K562 (cell line): ENCODE data around the gene POLR3H. TPM values are rescaled to one million over a fixed set of nuclear protein-coding genes. Genes with fewer than 3 reads are reported as not detected.
A peak's percentile ranks its signal among the peaks of the same experiment; 100 is the strongest.

Experiments used
- ATAC-seq: fragments of 200-7000 bp; cut with Tn5 transposase; 3 replicates; pipeline ENCODE4 v1.9.1; 2020; ENCODE audit warnings: moderate library complexity
- BruUV-seq: library from RNA; stranded (reverse); fragments of 400-500 nt; replicated peaks from 2 replicates; lab custom pipeline; 2021; lab: Mats Ljungman, UMichigan
- CTCF ChIA-PET: fragments of 300-600 bp; formaldehyde crosslinking; extraction: SDS; loops from one replicate; lab custom pipeline; 2021; ENCODE audit warnings: low intra/inter-chr PET ratio; lab: Yijun Ruan, JAX
- POLR2A ChIA-PET: fragments of 300-600, 350-650 bp; sonication (Branson Sonifier 250); formaldehyde crosslinking; extraction: SDS; loops from one replicate; lab custom pipeline; 2021; ENCODE audit warnings: antibody characterized with exemption, inconsistent platforms; lab: Yijun Ruan, JAX
- DNase-seq, 4 experiments: peaks; one replicate each; pipeline versions ENCODE4 v3.0.0 to v3.0.0-alpha.2; 2011 to 2018; ENCODE audit warnings: low spot score in 3 of 4, mixed read lengths in 3 of 4; ENCODE audit errors: extremely low read depth in 1 of 4
- FAIRE-seq: peaks from 2 replicates; lab custom pipeline; 2011; peaks lifted over from hg19 to GRCh38; lab: Jason Lieb, UNC
- H2AFZ ChIP-seq: 2 replicates; pipeline ENCODE4 v1.6.0; 2011; ENCODE audit warnings: low read depth, low read length, control low read depth, inconsistent platforms
- H3K27ac ChIP-seq: fragments of 200-600 bp; 3 replicates; pipeline ENCODE4 v1.8.0; 2011; ENCODE audit warnings: low read depth, mild to moderate bottlenecking, control low read depth, inconsistent platforms, low read length, moderate library complexity, mixed read lengths; ENCODE audit errors: extremely low read depth
- H3K27me3 ChIP-seq, 2 experiments: fragments of 300-600 bp in 1 of 2; 2 replicates in 1 of 2; 3 replicates in 1 of 2; pipeline versions ENCODE4 v1.6.0 to v1.8.0; 2011; ENCODE audit warnings: inconsistent platforms in 2 of 2, low read length in 2 of 2, mild to moderate bottlenecking in 1 of 2, mixed read lengths in 1 of 2, moderate library complexity in 1 of 2; ENCODE audit not compliant: control insufficient read depth in 2 of 2, insufficient read depth in 2 of 2
- H3K36me3 ChIP-seq: fragments of 300-600 bp; 3 replicates; pipeline ENCODE4 v1.8.0; 2011; ENCODE audit warnings: mild to moderate bottlenecking, low read length, inconsistent platforms; ENCODE audit not compliant: control insufficient read depth, insufficient read depth
- H3K4me1 ChIP-seq, 2 experiments: fragments of 200-600 bp in 1 of 2; replicated peaks in 1 of 2; 2 replicates in 1 of 2; 3 replicates in 1 of 2; pipeline versions ENCODE4 v1.5.1 to v1.8.0; 2011; ENCODE audit warnings: inconsistent platforms in 2 of 2, low read length in 2 of 2, mild to moderate bottlenecking in 1 of 2, mixed read lengths in 1 of 2, moderate library complexity in 1 of 2; ENCODE audit not compliant: control insufficient read depth in 2 of 2, insufficient read depth in 2 of 2
- H3K4me2 ChIP-seq: 2 replicates; pipeline ENCODE4 v1.6.1; 2011; ENCODE audit warnings: low read length, control low read depth, inconsistent platforms, mixed read lengths; ENCODE audit not compliant: insufficient read depth
- H3K4me3 ChIP-seq: fragments of 200-600 bp; sonication (generic), shearing (Covaris generic); 2 replicates; pipeline ENCODE4 v1.5.1; 2016; ENCODE audit warnings: control low read depth, inconsistent platforms
- H3K79me2 ChIP-seq: fragments of 200-600 bp; 3 replicates; pipeline ENCODE4 v1.8.0; 2011; ENCODE audit warnings: low read length, inconsistent platforms; ENCODE audit not compliant: control insufficient read depth, insufficient read depth
- H3K9ac ChIP-seq, 2 experiments: 2 replicates each; pipeline versions ENCODE4 v1.6.0 to v1.6.1; 2011; ENCODE audit warnings: low read depth in 2 of 2, low read length in 2 of 2, control low read depth in 1 of 2, inconsistent platforms in 1 of 2, mild to moderate bottlenecking in 1 of 2, mixed read lengths in 1 of 2; ENCODE audit not compliant: insufficient read depth in 1 of 2
- H3K9me1 ChIP-seq: one replicate; pipeline ENCODE4 v1.6.0; 2011; ENCODE audit warnings: inconsistent platforms, mild to moderate bottlenecking, low read length, moderate library complexity; ENCODE audit not compliant: control insufficient read depth, insufficient read depth
- H3K9me3 ChIP-seq: replicated peaks from 2 replicates; pipeline ENCODE4 v1.5.1; 2011; ENCODE audit warnings: low read depth, low read length, inconsistent platforms; ENCODE audit not compliant: control insufficient read depth, insufficient read depth
- H4K20me1 ChIP-seq: replicated peaks from 2 replicates; pipeline ENCODE4 v1.6.1; 2011; ENCODE audit warnings: low read length, inconsistent platforms, mixed read lengths; ENCODE audit not compliant: control insufficient read depth, insufficient read depth
- NFIC ChIP-seq: fragments of 450-650 bp; IDR thresholded peaks from 2 replicates; pipeline ENCODE4 v1.6.1; 2017; ENCODE audit warnings: mild to moderate bottlenecking, inconsistent platforms
- POLR2A ChIP-seq: fragments of 450-650 bp; conservative IDR thresholded peaks from 2 replicates; pipeline ENCODE4 v1.6.1; 2016
- TCF3 ChIP-seq: sonication (generic); formaldehyde crosslinking; IDR thresholded peaks from 2 replicates; pipeline ENCODE4 v1.4.0; 2020; ENCODE audit warnings: mild to moderate bottlenecking, missing genetic modification reagents
- WGBS: fragments of 100-300 bp; shearing (Covaris generic); methylation state at CpG from one replicate; pipeline ENCODE4 v1.1.6; 2016; ENCODE audit warnings: low coverage, mixed read lengths; ENCODE audit not compliant: insufficient coverage; ENCODE audit errors: missing lambda C conversion rate; 5-methylcytosine and 5-hydroxymethylcytosine counted together
- in situ Hi-C: fragments of 300-500 bp; cut with MboI; formaldehyde crosslinking; loops from 4 replicates; pipeline ENCODE4 v1.15.0; 2018; ENCODE audit warnings: inconsistent platforms, mixed read lengths
- intact Hi-C: fragments of 100-400 bp; cut with micrococcal nuclease; formaldehyde crosslinking; loops from 2 replicates; pipeline ENCODE4 v1.14.2; 2022
- polyA plus RNA-seq, 8 experiments: library from polyadenylated mRNA; depleted of rRNA in 4 of 8; stranded (reverse) in 5 of 8; unstranded in 3 of 8; fragments of >200 nt; fragmentation: Nextera tagmentation in 2 of 8; fragmentation: Illumina TruSeq in 1 of 8; extraction: Ambion mirVana in 2 of 8; extraction: Trizol in 1 of 8; gene quantifications; 2 replicates each; pipeline versions ENCODE4 v1.2.1 to v1.2.3, GENCODE V29; 2011 to 2014; ENCODE audit warnings: inconsistent platforms in 1 of 8, missing spikeins in 1 of 8
- total RNA-seq, 7 experiments: library from RNA; depleted of rRNA in 6 of 7; stranded (reverse); fragments of >200 nt in 6 of 7; fragmentation: Illumina TruSeq in 2 of 7; extraction: Trizol in 2 of 7; gene quantifications; 2 replicates each; pipeline versions ENCODE4 v1.2.1 to v1.2.3, GENCODE V29; 2011 to 2021; ENCODE audit warnings: low replicate concordance in 1 of 7
- TF ChIP-seq, protein P1 (sequence below): fragments of 250-450 bp; sonication (Bioruptor Pico); IDR thresholded peaks from 2 replicates; pipeline ENCODE4 v1.8.0; 2022; ENCODE audit warnings: inconsistent platforms

The POLR3H gene
- total and polyA plus RNA-seq, 9 of the 15 experiments (the other 6 are each of a cell fraction or from before 2014, with no cell fraction given): 5.3 to 48.4 (median 22.2) TPM

- CTCF ChIA-PET: no interaction called here
- intact Hi-C loops: no loop called here
- in situ Hi-C loops: no loop called here
- no peaks in the 10 kb centered on the region for H3K9me3 ChIP-seq
- no peak overlapping the region for H3K4me3 ChIP-seq
- H2AFZ ChIP-seq: no peak overlapping the region
- H3K27ac ChIP-seq: peak overlapping the region; percentile 84
- H3K4me2 ChIP-seq: peak overlapping the region; percentile 51
- peak overlapping the region; percentile 67 to 90 for H3K9ac ChIP-seq
- WGBS: 74% methylated on average over 9 of the region's 13 CpGs
- H3K36me3 ChIP-seq: peaks cover 85% of the 10 kb centered on the region
- DNase-seq (no peak), FAIRE-seq (no peak), ATAC-seq (no peak)
- no peaks in the 10 kb centered on the region for H3K27me3 ChIP-seq
- H3K79me2 ChIP-seq: no peaks in the 10 kb centered on the region; the same call in 2 of the 3 replicates
- H4K20me1 ChIP-seq: no peaks in the 10 kb centered on the region; the same call in 1 of the 2 replicates
- no TSS peak for BruUV-seq
- POLR2A ChIA-PET: interaction anchor here (0.7 to 0.9 kb wide), 2 partner anchors 55 to 79 kb away, joined by 3 read pairs; partner anchors contain the start of genes ACO2 and PHF5A
- TF ChIP-seq NFIC (peak; percentile 60), TCF3 (no peak), POLR2A (0 out of 2 replicates have a peak, but pooled peaks have one; percentile 30)
- TF ChIP-seq, protein P1, sequence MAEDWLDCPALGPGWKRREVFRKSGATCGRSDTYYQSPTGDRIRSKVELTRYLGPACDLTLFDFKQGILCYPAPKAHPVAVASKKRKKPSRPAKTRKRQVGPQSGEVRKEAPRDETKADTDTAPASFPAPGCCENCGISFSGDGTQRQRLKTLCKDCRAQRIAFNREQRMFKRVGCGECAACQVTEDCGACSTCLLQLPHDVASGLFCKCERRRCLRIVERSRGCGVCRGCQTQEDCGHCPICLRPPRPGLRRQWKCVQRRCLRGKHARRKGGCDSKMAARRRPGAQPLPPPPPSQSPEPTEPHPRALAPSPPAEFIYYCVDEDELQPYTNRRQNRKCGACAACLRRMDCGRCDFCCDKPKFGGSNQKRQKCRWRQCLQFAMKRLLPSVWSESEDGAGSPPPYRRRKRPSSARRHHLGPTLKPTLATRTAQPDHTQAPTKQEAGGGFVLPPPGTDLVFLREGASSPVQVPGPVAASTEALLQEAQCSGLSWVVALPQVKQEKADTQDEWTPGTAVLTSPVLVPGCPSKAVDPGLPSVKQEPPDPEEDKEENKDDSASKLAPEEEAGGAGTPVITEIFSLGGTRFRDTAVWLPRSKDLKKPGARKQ (CRISPR knock-in tag): peak; percentile 47; the same call in 1 of the 2 replicates
- no peaks in the 10 kb centered on the region for H3K9me1 ChIP-seq
- H3K4me1 ChIP-seq: peaks cover 24 to 55% of the 10 kb centered on the region in 2 experiments
These were observed 20.0 kb downstream of the POLR3H start for GRCh38 chr22:41524251-41524661.
